Forelimb muscle (tissue), 1 donor: ENCODE measurements around the gene CXCL17. TPM values are rescaled to one million over a fixed set of nuclear protein-coding genes. Genes with fewer than 3 reads are reported as not detected.
A peak's percentile ranks its signal among the peaks of the same experiment; 100 is the strongest.

Experiments used
- DNase-seq: peaks from one replicate; pipeline ENCODE4 v3.0.0-alpha.2; 2013; ENCODE audit warnings: low read depth
- polyA plus RNA-seq: library from polyadenylated mRNA; unstranded; fragments of 120-200 nt; gene quantifications from one replicate; pipeline ENCODE4 v1.2.1, GENCODE V29; 2013; ENCODE audit not compliant: insufficient read length

The CXCL17 gene
- polyA plus RNA-seq, 1 donor, result not detected

DNA sequence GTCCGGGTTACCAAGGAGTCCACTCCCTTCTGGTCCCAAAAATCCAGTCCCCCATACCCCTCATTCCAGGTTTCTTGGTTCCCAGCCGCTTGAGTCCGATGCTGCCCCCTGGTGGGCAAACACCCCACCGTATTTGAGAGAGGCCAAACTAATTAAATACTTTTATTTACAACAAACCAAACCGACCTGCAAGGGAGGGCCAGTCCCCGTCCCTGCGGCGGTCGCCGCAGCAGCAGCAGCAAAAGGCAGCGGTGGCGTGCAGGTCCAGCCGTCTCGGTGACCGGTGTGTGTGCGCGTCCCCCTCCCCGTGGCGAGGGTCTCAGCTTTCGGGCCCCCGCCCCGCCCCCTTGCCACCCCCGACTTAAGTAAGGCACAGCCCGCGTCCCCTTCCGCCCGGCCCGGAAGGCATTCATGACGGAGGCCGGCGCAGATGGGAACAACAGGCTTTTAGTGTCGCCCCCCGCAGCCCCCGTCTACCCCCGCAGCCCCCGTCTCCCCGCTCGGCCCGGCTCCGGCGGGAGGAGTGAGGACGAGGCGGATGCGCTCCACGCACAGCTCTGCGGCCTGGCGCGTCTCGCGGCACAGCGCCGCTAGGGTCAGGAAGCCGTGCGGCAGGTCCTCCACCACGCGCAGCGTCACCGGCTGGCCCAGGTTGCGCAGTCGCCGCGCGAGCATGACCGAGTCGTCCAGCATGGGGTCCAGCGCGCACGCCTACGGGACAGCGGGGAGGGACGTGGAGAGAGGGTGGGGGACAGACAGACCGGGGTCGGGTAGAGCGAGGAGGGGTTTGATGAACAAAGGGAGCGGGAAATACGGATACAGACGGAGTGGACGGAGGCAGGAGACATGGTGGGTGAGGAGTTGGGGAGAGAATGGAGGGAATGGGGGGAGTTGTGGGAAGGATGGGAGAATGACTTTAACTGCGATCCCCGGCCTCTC is 41.1 kb downstream of the CXCL17 start:
- no peak for DNase-seq

DNA sequence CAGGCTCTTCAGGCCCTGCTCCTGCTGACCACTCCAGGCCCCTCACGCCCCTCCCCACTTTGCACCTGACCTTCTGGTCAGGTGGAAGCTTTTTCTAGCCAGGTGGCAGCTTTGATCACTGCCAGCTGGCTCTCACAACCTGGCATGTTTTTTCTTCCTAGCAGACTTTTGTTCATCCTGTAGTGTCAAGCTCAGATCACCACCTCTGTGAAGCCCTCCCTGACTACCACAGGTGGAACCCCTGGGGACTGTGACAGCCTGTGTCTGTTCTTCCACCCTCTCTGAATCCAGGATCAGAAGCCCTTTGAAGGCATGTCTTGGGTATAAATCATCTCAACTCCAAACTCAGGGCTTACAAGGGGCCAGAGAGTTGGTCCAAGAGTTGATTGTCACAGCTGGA is 42.3 kb downstream of the CXCL17 start:
- DNase-seq, result no peak

DNA sequence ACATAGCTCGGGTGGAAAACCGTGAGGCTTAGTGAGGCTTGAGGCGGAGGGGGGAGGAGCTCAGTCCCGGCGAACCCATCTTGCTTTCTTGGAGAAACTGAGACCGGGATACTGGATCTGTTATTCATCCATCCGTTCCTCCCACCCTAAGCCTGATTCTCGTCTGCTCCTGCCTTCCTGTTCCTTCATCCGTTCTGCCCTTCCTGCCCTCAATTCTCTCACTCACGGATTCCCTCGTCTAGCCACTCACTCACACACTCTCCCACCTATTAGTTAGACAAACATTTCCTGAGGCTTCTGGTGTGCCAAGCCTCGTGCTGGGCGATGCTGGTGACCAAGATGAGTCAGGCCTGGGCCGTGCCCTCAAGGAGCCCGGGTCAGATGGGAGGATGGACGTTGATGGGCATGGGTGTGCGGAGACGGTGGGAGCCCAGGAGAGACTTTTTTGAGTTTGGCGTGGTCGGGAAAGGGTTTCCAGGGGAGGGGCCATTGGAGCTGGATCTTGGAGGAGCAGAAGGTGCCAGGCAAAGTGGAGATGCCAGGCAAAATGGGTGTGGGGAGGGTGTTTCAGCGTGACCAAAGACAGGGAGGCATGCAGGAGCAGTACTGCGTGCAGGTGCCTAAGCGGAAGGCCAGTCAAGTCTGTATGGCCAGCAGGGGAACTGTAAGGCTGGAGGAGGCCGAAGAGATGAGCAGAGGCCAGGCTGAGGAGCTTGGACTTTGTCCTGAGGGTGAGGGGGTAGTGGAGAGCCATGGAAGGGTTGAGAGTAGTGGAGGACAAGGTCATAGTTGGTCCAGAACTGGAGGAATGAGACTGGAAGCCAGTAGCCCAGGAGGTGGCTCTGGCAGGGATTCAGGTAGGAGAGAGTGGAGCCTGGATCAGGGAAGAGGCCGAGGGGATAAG is 45.2 kb downstream of the CXCL17 start:
- no peak for DNase-seq

DNA sequence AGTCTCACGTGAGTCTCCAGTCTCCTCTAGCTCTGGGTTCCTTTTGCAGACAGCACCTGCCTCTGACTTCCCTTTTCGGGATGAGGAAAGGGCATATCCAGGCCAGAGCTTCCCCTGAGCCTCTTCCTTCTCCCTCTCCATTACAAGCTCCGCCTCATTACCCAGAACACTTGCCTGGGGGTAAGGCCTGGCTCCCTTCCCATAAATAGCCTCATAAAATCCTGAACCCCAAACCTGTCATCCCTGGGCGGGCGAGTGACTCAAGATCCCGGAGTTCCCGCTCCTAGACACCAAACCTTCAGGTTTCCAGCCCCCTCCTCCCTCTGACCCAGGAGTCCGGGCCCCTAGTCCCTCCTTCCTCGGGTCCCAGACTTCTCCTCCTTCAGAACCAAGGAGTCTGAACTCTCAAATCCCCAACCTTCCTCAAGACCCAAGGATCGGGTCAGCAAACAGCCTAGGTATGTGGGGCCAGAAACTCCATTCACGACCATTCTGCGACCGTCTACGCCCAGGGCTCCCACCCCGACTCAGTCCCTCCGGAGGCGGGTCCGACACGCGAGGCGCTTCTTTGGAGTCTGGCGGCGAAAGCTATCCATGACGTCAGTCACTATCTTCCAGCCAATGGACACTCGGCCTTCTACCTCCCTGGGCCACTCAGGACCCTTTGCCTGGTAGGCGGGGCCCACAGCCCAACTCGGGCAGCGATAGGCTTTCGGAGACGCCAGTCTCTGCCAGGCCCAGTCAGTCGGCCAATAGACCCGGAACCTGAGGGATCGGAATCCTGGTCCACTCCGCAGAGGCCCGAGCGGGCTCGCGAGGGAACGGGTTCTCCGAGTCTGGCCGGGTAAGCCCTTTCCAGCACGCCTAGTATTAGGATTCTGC is 46.1 kb downstream of the CXCL17 start:
- DNase-seq, result peak; percentile 97

DNA sequence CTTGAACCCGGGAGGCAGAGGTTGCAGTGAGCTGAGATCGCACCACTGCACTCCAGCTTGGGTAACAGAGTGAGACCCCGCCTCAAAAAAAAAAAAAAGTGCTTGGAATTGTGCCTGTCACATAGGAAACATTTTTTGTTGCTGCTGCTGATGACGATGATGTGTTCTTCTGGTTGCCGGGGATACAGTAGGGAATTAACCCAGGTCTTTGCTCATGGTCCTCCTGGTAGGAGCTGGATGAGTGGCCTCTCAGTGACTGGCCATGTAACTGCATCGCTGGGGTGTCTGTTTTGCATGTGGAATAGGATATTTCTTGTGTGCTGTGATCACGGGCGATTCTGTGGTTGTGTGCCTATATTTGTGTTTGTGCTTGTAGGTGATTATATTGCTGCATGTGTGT is 48.0 kb downstream of the CXCL17 start:
- DNase-seq, result no peak

DNA sequence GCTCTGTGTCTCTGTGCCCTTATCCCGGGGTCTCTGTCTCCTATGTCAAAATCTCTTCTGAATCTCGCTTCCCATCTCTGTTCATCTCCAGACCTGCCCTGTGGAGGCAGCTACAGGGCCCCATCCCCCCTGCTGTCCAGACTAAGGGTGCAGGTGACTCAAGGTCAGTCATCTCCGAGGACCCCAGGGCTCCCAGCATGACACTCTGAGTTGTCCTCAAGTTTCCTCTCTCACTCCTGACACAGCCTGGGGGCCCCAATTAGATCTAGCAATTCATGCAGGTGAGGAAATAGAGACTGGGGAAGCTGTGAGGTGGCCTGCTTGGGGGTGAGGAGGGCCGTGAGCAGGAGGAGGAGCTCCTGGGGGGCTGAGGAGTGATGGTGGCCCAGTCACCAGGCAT is 50.6 kb downstream of the CXCL17 start:
- DNase-seq, result no peak

DNA sequence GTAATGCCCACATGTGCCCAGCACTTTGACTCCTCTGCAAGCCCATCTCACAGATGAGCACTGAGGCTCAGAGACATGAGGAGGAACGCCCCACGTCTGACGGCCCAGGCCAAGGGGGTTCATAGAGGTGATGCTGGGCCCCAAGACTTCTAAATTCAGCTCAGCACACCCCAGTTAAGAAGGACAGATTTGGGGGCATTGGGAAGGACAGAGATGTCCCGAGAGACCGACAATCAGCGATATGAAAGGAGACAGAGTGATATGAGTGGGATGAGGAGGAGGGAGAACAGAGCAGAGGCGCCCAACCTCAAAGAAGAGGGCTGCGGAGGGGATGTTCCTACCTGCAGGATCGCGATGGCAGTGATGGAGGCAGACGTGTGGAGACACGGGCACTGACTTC is 52.8 kb downstream of the CXCL17 start, which contains the start of gene CNFN:
Gene CNFN, minus strand, starts transcription at position 399 of the 400 bp plus-strand sequence. CDS start 1,260 bp downstream, outside the sequence.
- DNase-seq, result no peak

DNA sequence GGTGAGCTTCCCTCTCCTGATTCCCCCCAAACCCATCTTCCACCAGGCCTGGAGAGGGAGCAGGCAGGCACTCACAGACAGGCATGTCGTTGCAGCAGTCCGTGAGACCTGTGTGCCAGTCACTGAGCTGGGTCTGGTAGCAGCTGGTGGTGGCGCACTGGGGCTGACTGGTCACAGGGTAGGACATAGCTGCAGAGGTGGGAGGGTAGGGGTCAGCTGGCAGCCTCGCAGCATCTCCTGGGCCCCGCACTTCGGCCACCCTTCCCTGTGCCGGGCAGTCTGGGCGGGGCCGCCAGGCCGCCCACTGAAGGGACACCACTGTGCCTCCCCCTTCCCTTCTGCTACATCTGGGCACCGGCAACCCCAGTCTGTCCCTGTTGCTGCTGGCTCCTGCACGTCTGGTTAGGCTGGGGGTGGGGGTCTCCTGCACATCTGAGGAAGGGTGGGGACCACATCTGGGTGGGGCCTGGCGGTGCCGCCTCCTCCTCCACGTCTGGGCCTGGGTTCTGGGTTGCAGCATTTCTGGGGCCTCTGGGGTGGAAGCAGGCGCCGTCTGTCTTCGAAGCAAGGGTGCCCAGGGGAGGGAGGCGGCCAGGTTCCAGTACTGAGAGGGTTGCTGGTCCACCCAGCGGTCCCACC is 53.8 kb downstream of the CXCL17 start:
- no peak for DNase-seq

DNA sequence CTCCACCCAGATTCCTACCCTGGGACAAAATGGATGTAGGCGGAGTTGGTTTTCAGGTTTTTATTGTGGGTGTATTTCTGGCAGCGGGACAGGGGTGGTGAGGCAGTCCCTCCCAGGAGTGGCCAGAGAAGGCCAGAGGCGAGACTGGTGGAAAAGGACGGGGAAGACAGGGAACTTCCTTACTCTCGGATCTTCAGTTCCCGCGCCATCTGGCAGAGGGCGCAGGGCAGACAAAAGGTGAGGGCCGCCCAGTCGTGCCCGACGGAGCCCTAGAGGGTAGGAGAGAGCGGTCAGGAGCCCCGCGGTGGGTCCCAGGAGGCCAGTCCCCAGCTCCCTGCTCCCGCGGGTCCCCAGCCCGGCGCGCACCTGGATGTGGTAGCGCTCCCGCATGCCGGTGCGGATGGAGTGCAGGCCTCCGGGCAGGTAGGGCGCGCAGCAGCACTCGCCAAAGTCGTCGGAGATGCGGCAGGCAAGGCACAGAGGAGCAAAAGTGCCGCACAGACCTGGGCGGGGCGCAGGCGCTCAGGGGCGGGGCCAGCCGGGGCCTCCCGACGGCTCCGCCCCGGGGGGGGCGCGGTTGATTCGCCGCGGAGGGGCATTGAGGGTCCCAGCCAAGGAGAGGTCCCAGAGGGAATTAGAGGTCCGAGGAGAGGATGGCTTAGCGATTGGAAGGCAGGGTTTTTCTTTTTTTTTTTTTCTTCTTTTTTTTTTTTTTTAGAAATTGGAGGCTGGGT is 55.6 kb downstream of the CXCL17 start:
- no peak for DNase-seq

DNA sequence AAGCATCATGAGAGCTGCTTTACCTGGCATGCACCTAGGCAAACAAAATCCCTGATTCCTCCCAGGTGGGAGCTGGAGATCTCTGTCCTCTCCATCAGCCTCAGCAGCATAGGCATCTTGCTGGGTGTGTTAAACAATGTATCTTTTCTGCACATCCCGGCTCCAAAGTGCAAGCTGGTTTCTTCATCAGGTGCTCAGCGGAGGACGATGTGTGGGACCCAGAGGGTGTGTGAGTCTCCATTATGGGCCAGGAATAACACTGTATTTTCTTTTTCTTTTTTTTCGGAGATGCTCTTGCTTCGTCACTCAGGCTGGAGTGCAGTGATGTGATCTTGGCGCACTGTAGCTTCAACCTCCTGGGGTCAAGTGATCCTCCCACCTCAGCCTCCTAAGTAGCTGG is 62.6 kb downstream of the CXCL17 start:
- DNase-seq, result no peak

Other genes with a start within 250 kb of the CXCL17 start
- gene DEDD2, start 225.3 kb downstream of the CXCL17 start, polyA plus RNA-seq, result 13.3 TPM
- 5.1 TPM for gene ZNF526, start 222.6 kb downstream of the CXCL17 start, polyA plus RNA-seq
- gene GSK3A, start 200.3 kb downstream of the CXCL17 start, polyA plus RNA-seq, result 42.1 TPM
- gene ERF, start 187.8 kb downstream of the CXCL17 start, polyA plus RNA-seq, result 33.8 TPM
- gene CIC, start 173.7 kb downstream of the CXCL17 start, polyA plus RNA-seq, result 34.2 TPM
- gene PRR19, start 140.8 kb downstream of the CXCL17 start, polyA plus RNA-seq, result 0.49 TPM
- 22.3 TPM for gene PAFAH1B3, start 140.3 kb downstream of the CXCL17 start, polyA plus RNA-seq
- 0.43 TPM for gene TMEM145, start 129.6 kb downstream of the CXCL17 start, polyA plus RNA-seq
- 30.3 TPM for gene MEGF8, start 117.3 kb downstream of the CXCL17 start, polyA plus RNA-seq
- gene CNFN, start 52.6 kb downstream of the CXCL17 start, polyA plus RNA-seq, result not detected
- 11.1 TPM for gene LIPE, start 15.6 kb downstream of the CXCL17 start, polyA plus RNA-seq
- gene CEACAM1, start 85.5 kb upstream of the CXCL17 start, polyA plus RNA-seq, result 2.6 TPM
- 0.18 TPM for gene CEACAM8, start 152.0 kb upstream of the CXCL17 start, polyA plus RNA-seq